Measurements from ENCODE around the gene NHERF1. TPM values are rescaled to one million over a fixed set of nuclear protein-coding genes. Genes with fewer than 3 reads are reported as not detected.

The NHERF1 gene
- total RNA-seq: 34.5 and 208 TPM in 2 replicates

GRCh38 chr17:74748529-74749278, at the start of gene NHERF1:
Gene NHERF1 (plus strand): TSS chr17:74748628. CDS start chr17:74748847, 219 bp downstream.

GRCh38 chr17:74712756-74713155, 35.7 kb upstream of the NHERF1 start, which contains the start of gene CD300LF:
Gene CD300LF (minus strand): TSS chr17:74712923. CDS start chr17:74712866, 57 bp downstream.

GRCh38 chr17:74736513-74737298, 11.7 kb upstream of the NHERF1 start, which contains the start of gene RAB37:
Gene RAB37 (plus strand): TSS chr17:74737256. CDS start chr17:74737273, 17 bp downstream.

GRCh38 chr17:74776044-74776962, 27.9 kb downstream of the NHERF1 start, which contains the start of gene NAT9:
Gene NAT9 (minus strand): TSS chr17:74776345. CDS start chr17:74775698, 647 bp downstream.

Other genes with a start within 250 kb of the NHERF1 start
- not detected in 2 replicates for gene CD300LB, start 217.2 kb upstream of the NHERF1 start, total RNA-seq
- gene CD300C, start 202.5 kb upstream of the NHERF1 start, total RNA-seq: not detected in 2 replicates
- gene CD300H, start 181.1 kb upstream of the NHERF1 start, total RNA-seq: not detected in 2 replicates
- gene CD300LD, start 156.3 kb upstream of the NHERF1 start, total RNA-seq: not detected in 2 replicates
- gene CD300E, start 124.9 kb upstream of the NHERF1 start, total RNA-seq: not detected in 2 replicates
- not detected in 2 replicates for gene CD300LF, start 35.7 kb upstream of the NHERF1 start, total RNA-seq
- 0.28 TPM in 1 of 2 replicates, not detected in the other for gene RAB37, start 11.4 kb upstream of the NHERF1 start, total RNA-seq
- 30.1 and 33.3 TPM in 2 replicates for gene NAT9, start 27.7 kb downstream of the NHERF1 start, total RNA-seq
- gene GRIN2C, start 111.3 kb downstream of the NHERF1 start, total RNA-seq: under 0.01 and 0.14 TPM in 2 replicates
- gene FDXR, start 124.4 kb downstream of the NHERF1 start, total RNA-seq: 18.6 and 52.3 TPM in 2 replicates
- 0.21 and 0.34 TPM in 2 replicates for gene FADS6, start 145.0 kb downstream of the NHERF1 start, total RNA-seq
- gene USH1G, start 174.6 kb downstream of the NHERF1 start, total RNA-seq: 3.3 and 3.4 TPM in 2 replicates
- 0.34 TPM in 1 of 2 replicates, not detected in the other for gene OTOP2, start 175.6 kb downstream of the NHERF1 start, total RNA-seq
- 0.34 TPM in 1 of 2 replicates, not detected in the other for gene OTOP3, start 187.3 kb downstream of the NHERF1 start, total RNA-seq
- gene HID1, start 224.1 kb downstream of the NHERF1 start, total RNA-seq: 0.71 and 6.8 TPM in 2 replicates
- 6.2 and 12.5 TPM in 2 replicates for gene CDR2L, start 239.0 kb downstream of the NHERF1 start, total RNA-seq

All from nasal cavity respiratory epithelium epithelial cell of viscerocranial mucosa (primary cell).